ENCODE data around the gene RAD51B.

The RAD51B gene

DNA sequence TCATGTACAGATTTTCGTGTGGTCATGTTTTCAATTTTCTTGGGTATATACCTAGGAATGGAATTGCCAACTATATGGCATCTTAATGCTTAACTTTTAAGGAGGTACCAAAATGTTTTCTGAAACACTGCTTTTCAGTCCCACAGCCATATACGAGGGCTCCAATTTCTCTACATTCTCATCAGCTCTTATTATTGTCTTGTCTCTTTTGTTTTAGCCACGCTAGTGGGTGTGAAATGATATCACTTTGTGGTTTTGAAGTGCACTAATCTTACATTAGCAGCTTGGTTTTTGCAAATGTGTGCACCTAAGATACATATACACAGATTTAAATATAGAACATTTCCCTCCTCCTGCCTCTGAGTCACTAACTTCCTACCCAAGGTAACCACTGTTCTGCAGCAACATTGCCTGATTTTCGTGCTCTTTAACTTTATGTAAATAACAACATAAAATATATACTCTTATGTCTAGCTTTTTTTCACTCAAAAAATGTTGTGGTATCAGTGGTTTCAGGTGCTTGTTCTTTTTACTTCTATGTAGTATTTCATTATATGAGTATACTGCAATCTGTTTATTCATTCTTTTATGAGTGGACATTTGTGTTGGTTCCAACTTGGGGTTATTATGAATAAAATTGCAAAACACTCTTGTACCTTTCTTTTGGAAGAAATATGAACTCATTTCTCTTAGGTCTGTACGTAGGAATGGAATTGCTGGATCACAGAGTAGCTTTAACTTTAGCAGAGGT is 900.2 kb downstream of the RAD51B start:
- DNase-seq (ENCODE audit: low read depth in 2 of 3, low spot score in 2 of 3): no peak

DNA sequence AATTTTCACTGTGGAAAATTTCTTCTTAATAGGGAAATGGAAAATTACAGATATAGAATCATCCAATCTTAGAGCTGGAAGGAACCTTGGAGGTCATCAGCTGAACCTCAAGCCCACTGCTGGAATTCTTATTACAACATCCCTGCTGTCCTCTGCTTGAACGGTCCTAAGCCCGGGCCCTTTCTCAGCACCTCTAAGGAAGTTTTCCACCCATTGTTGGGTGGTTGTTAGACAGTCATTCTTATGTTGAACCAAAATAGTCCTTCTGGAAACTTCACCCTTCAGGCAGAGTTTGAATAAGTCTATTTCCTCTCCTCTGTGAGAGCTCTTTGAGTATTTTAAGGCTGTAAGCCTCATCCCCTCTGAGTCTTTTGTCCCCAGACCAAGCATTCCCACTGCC is 902.6 kb downstream of the RAD51B start:
- DNase-seq (ENCODE audit: low read depth in 2 of 3, low spot score in 2 of 3): no peak

DNA sequence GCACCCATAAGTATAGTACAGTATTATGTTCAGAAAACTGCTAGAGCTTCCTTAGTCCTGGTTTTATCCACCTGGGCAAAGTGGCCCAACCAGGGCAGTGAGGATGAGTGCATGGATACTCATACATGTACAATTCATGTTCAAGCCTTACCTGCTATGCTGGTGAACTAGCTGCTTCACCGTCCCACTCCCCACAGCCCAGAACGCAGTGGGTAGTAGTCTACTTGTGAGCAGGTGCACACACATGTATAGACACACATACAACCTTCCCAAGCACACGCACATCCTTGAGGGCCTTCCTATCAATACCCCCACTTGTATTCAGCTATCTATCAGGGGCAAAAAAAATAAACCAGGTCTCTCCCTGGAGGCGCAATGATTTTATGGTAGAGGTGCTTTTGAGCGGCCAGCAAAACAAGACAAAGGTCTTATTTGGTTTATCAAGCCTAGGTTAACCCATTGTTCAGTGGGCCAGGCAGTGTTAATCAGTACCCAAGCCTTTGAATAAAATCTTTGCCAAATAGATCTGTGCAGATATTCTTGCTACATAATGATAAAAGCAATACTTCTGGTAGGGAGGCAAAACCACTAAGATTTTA is 903.5 kb downstream of the RAD51B start:
- DNase-seq (ENCODE audit: low read depth in 2 of 3, low spot score in 2 of 3): no peak

- DNase-seq (ENCODE audit: low read depth in 2 of 3, low spot score in 2 of 3): no peak
These were observed 904.3 kb downstream of the RAD51B start for GRCh38 chr14:68723808-68724268.

DNA sequence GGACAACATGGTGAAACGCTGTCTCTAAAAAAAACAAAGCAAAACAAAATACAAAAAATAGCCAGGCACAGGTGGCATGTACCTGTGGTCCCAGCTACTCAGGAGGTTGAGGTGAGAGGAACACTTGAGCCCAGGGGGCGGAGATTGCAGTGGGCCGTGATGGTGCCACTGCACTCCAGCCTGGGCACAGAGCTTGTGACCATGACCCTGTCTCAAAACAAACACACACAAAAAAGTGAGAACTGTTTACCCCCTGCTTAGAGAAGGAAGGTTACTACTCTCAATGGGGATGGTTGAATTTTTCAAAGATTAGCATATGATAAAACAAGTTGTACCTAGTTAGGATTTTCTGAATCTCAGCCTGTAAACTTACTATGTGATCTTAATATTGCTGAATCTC is 905.3 kb downstream of the RAD51B start:
- DNase-seq (ENCODE audit: low read depth in 2 of 3, low spot score in 2 of 3): no peak

DNA sequence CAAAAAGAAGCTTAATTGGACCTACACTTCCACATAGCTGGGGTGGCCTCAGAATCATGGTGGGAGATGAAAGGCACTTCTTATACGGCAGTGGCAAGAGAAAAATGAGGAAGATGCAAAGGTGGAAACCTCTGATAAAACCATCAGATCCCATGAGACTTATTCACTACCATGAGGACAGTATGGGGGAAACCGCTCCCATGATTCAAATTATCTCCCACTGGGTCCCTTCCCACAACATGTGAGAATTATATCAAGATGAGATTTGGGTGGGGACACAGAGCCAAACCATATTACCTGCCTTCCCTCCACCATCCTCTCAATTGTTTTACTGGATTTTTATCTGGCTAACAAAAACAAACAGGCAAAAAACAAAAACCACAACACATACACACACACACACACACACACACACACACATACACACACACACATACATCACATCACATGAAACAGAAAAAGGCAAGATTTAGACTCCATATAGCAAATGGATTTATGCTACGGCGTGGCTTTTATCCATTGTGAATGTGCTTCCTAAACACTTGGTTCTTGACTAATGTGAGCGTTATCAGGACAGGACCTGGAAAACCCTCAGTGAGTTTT is 906.6 kb downstream of the RAD51B start:
- DNase-seq (ENCODE audit: low read depth in 2 of 3, low spot score in 2 of 3): no peak

GRCh38 chr14:68727315-68728047 is 907.9 kb downstream of the RAD51B start:
- no peak for DNase-seq (ENCODE audit: low read depth in 2 of 3, low spot score in 2 of 3)

- DNase-seq (ENCODE audit: low read depth in 2 of 3, low spot score in 2 of 3): no peak
These were observed 908.9 kb downstream of the RAD51B start for GRCh38 chr14:68728342-68729106.

DNA sequence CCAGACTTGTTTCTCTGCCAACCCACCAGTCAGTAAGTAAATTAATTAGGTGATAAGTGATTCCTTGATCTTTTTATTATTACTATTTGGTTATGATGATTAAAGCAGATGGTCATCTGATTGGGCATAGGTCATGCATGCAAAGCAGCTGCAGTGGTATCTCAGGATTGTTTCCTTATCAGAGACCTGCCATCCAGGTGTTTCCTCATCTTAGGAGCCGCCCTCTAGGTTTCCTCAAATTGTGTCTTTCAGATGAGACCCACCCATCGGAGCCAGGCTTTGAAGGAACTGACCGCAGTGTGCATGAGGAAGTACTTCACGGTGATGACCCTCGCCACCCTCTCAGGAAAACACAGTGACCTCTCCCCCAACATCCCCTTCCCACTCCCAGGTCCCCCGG is 910.0 kb downstream of the RAD51B start:
- no peak for DNase-seq (ENCODE audit: low read depth in 2 of 3, low spot score in 2 of 3)

DNA sequence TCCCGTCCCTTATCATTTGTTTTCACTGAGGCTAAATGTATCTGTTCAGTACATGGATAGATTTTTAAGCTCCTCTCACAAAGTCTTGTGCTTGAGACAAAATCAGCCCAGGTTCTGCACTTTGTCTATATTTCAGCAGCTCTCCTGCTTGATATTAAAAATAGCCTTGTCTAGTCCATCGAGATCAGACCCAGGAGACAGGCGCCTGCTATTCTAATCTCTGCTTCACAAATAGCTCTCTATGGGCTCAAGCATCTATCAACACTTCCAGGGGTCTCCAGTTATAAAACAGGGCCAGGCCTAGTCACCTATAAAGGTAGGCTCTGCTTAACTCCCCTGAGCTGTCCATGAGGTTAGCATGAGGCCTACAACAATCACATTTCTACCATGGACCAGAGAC is 910.8 kb downstream of the RAD51B start:
- no peak for DNase-seq (ENCODE audit: low read depth in 2 of 3, low spot score in 2 of 3)

DNA sequence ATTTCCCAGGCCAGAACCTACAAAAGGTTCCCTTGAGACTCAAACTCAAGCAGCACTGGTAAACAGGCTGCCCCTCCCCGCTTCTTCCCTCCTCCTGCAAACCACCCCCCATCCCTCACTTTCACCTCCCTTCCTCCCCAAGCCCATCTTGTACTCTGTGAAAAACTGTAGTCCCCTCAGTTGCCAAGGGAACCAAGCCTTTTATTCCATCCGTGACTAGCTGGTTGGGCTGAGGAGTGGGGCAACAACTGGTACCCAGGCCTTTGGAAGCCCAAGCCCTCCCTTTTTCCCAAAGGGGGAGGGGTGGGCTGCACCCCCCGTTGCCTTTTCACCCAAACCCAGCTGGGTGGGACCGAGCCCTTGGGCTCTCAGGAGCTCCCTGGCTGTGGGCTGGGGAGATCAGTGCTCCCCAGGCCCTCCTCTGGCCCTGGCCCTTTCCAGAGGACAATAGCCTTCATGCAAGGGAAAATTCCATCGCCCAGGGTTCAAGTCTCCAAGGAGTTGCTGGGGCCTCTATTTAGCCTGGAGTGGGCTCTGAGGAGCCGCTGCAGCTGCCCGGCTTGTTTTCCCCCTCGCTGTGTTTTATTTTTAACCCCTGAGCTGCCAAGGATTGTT is 911.3 kb downstream of the RAD51B start:
- DNase-seq (ENCODE audit: low read depth in 2 of 3, low spot score in 2 of 3): no peak

DNA sequence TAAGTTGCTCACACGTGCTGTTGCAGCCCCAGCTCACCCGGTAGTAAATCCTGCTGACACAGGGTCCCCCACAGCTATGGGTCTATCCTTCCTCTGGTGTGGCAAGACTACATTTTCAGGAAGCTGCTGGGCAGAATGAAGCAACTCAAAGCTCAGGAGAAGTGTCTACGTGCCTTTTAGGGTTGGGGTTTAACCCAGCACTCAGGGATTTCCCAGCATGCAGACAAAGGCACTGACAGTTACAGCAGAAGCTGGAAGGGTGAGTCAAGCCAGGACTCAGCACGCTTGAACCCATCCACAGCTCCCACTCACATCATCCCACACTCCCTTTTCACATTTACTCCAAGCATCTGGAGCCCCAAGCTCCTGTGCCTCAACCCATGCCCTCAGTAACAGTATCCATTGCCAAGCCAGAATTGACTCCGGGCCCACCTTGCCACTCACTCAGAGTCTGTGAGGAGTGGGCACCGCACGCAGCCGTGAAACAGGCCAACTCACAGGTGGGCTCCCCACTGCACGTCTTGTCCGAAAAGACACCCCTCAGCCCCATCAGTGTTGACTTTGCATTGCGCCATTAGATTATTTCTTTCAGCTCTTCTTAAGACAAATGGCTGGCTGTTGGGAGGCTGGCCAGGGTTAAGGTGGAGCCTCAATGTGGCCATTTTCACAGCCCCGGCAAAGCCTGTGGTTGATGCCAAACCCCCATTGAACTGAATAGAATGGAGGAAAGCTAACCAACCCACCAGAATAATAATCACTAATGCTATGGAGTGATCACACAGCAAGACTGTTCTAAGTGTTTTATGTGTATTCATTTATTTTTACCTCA is 913.7 kb downstream of the RAD51B start:
- DNase-seq (ENCODE audit: low read depth in 2 of 3, low spot score in 2 of 3): no peak

- peak; percentile 12 to 38 (median 36) for DNase-seq (ENCODE audit: low read depth in 2 of 3, low spot score in 2 of 3)
These were observed 914.7 kb downstream of the RAD51B start for GRCh38 chr14:68734231-68734732.

- no peak for DNase-seq (ENCODE audit: low read depth in 2 of 3, low spot score in 2 of 3)
These were observed 916.3 kb downstream of the RAD51B start for GRCh38 chr14:68735856-68736255.

DNA sequence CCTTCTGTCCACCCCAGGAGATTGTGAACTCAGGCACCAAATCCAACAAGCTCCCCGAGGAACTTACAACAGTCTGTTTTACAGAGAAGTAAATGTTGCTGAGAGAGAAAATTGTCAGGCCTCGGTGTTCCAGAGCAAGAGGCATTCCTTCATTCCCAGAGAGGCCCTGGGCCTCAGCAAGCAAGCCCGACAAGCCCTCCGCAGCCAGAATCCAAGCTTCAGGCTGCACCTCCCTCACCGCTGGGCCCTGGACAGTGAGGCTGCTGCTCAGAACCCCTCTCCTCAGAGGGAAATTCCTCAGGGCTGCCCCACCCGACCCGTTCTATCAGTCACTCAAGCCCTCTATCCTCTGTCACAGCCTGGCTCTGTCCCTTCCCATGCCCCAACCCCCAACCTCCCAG is 916.9 kb downstream of the RAD51B start:
- DNase-seq (ENCODE audit: low read depth in 2 of 3, low spot score in 2 of 3): no peak

GRCh38 chr14:68737086-68737485 is 917.5 kb downstream of the RAD51B start:
- no peak for DNase-seq (ENCODE audit: low read depth in 2 of 3, low spot score in 2 of 3)

DNA sequence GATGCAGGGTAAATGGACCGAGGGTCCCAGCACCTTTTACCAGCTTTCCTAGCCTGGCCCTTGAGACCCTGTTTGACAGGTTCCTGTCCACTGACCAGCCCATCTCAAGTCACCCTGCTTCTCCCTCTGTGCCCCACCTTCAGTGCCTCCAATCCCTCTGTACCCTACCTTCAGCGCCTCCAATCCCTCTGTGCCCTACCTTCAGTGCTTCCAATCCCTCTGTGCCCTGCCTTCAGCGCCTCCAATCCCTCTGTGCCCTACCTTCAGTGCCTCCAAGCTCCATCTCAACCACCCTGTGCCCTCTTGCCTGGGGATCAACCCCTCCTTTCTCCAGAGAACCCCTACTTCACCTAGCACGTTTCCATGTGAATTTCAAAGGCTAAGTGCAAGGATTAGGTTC is 919.0 kb downstream of the RAD51B start:
- no peak for DNase-seq (ENCODE audit: low read depth in 2 of 3, low spot score in 2 of 3)

- no peak for DNase-seq (ENCODE audit: low read depth in 2 of 3, low spot score in 2 of 3)
These were observed 920.1 kb downstream of the RAD51B start for GRCh38 chr14:68739701-68740100.

GRCh38 chr14:68740788-68741476 is 921.4 kb downstream of the RAD51B start:
- DNase-seq (ENCODE audit: low read depth in 2 of 3, low spot score in 2 of 3): no peak

All from activated CD8-positive, alpha-beta memory T cell treated with anti-CD3 and anti-CD28 coated beads for 48 hours (primary cell).